ENCODE results near the gene RAB14.
"Not testable (repeated sequence)": the region's sequence is repeated elsewhere in the genome, so short reads cannot be mapped to it uniquely, and the experiment has no call there.

The RAB14 gene

DNA sequence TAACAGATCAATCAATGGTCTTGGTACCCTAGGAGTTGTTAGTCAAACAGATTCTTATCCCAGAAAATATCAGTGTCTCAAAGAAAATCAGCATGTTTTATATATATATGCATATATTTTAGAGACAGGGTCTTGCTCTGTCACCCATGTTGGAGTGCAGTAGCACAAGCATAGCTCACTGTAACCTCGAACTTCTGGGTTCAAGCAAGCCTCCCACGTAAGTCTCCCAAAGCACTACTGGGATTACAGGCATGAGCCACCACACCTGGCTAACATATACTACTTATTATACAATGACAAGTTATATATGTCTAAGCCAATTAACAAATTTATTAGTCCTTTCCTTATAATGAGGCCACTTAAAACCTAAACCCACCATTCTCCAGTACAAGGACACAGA, 10.4 kb downstream of the RAB14 start:
- no peak for DNase-seq (ENCODE audit: low spot score)

DNA sequence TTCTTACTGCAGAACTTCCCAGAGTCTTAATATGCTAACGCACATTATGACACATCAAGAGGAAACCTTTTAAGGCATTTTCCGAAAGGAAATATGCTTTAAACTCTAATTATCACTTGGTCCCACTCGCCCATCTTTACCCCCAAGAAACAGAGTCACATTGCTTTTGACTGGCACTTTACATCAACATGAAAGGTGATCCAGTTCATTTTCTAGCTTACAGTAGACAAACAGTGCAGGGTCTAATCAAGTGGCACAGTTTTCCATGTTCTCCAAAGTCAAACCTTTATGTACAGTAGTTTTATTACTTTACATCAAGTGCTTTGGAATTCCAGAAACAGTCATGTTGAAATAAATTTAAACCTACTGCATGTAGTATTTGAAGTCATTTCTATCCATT, 12.0 kb downstream of the RAB14 start:
- DNase-seq (ENCODE audit: low spot score), result no peak

DNA sequence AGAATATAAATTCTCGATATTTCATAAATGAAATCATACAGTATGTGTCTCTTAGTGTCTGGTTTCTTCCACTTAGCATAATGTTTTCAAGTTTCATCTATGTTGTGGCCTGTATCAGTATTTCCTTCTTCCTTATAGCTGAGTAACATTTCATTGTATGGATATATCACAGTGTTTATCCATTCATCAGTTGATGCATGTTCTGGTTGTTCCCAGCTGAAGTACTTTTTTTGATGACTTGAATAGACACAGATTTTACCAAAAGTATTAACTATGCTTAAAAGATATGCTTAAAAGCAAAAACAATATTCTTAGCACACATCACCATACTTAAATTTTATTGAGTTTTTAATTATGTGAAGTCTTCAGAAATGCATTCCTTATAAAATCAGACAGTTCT, 12.7 kb downstream of the RAB14 start:
- DNase-seq (ENCODE audit: low spot score), result no peak

DNA sequence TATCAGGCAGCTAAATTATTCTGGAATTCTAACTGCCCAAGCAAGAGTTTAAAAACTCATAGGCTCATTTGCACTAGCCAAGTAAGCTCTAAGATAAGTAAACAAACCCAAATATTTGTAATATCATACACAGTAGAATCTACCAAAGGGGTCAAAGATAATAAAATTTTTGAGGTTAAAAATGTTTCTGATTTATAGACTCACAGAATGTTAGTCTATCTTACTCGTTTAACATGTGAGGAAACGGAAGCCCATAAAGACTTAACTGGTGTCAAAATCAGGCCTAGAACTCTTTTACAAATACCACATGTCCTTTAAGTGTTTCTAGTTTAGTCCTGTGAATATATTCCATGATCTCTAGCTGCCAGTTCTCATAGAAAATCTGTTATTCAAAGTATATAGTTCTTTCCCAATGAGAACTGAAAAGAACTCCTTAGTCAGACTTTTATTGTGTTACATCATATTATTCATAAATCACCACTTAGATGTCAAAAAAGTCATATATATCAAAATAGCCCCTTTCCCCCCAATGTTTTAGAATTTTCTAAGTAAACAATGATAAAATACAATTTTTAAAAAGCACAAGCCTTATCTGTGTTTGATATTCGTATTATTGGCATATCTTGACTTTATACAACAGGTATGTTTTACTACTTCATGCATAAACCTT, 13.9 kb downstream of the RAB14 start:
- no peak for DNase-seq (ENCODE audit: low spot score)

DNA sequence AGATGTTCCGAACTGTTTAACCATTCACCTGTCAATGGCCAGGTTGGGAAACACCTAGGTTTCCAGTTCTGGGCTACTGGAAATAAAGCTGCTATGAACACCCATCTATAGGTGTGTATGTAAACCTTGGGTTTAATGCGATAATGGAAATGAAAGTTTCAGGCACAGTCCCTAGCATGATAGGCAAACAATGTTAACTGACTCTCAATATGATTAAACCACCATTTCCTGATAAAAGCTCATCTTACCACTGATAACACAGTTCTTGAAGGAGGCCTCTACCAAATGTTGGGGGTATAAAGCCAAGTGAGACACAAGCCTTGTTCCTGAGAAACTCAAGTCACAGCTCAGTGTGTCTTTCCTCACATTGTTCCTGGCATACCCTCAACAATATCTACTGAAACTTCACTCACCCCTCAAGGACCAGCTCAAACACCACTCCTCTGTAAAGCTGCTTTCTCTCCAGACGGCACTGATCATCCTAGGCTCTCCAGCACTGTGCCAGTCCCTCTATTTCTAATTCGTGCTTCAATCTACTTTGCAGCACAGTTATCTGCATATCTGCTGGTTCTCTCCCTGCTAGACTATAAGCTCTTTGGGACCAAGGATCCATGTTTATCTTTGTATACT, 15.8 kb downstream of the RAB14 start:
- no peak for DNase-seq (ENCODE audit: low spot score)

DNA sequence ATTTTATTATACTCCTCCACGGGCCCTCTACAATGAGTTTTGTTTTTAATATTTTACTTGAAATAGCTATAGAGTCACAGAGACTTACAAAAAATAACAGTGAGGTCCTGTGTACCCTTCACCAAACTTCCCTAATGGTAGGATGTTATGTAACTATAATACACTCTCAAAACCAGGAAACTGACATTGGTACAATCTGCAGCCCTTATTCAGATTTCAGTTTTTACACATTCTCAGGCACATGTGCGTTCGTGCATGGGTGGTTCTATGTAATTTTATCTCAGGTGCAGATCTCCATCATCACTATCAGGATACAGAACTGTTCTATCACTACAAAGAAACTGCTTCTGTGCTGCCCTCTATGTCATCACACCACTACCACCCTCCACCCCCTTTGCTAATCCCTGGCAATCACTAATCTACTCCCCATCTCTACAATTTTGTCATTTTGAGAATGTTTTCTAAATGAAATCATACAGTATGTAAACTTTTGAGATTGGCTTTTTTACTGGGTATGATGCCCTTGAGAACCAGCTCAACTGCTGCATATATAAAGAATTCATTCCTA, 16.4 kb downstream of the RAB14 start:
- no peak for DNase-seq (ENCODE audit: low spot score)

DNA sequence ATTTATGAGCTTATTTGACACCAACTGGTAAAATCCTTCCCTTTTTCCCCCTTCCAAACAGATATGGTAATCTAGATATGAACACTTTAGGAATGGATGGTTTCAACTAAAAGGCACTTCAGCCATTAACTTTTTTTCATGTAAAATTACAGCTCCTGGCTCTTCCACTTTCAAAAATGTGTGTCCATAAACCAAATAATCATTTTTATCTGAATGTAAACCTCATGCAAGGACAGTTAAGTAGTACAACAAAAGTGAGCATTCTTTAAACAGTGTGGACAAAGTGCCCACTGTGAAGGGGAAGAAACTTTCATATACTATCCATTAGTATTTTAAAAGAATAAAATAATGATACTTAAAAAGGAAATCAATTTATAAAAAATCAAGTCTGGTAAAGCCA, 17.2 kb downstream of the RAB14 start:
- DNase-seq (ENCODE audit: low spot score), result no peak

DNA sequence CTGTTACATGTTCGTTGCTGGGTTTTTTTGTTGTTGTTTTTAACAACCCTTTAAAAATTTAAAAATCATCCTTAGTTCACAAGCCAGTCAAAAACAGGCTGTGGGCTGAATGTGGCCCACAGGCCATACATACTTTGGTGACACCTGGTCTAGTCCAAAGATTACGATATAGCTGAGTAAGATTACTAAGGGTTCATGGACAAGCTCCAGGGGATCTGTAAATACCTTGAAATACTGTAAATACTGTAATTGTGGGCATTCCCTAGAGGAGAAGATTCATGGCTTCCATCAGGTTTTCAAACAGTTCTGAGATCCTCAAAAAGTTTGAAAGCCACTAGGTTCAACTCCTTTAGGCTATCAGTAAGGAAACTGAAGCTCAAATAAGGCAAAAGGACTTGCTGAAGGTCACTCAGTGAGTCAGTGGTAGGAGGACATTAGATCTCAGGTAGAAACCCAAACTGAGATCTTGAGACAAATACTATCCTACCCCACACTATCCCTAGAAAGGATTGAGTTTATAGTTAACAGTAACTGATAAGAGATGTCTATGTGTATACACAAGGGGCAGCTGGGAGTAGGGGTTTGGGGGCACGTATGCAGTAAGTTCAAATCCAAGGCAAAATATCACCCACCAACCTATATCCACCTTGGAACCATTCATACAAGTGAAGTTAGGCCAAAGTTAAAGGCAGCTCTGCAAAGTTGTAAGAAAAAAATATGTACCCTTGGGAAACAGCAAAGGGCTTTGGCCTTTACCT, 17.8 kb downstream of the RAB14 start:
- no peak for DNase-seq (ENCODE audit: low spot score)

DNA sequence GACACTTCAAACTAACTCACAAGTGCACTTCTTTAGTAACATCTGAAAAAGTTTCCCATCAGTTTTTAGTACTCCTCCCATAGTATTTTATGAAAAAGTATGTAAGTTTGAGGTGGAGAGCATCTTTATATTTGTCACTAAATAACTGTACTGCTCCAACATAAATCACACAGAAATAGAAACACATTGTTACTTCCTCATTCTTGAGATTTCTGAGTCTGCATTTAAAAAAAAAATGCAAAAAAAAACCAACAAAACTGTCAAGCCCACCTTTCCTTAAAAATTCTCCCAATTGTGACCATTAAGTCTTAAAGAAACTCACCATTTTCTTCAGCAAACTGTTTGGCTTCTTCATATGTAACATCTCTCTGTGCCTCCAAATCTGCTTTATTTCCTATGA, 18.7 kb downstream of the RAB14 start:
- DNase-seq (ENCODE audit: low spot score), result no peak

DNA sequence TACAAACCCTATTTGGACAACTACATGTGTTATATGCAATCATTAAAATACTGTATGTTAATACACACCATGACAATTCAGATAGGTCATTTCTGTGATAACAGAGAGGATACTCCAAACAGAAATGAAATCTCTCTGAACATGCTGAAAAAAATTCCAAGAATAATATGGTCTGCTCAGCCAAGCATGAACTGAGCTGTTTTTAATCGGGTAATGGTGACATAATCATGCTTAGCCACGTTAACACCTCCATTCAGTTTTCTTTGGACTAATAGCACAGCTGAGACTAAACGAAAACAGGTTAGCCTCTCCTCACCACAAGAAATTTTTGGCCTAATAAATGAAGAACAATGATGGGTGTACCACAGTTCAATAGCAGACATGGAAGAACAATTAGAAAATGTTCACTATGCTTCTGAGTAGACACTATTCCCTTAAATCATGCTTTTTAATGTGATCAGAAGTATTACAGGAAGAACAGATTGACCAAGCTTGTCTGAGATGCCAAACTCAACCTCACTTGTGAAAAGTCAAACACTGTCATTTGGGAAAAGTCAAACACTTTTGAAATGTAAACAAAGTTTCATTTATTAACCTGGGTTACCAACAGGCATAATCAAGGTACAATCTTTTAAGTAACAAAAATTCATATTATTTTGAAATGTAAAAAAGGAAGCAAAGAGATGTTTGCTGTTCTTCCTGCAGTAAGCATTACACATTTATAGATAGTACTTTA, 19.4 kb downstream of the RAB14 start:
- no peak for DNase-seq (ENCODE audit: low spot score)

DNA sequence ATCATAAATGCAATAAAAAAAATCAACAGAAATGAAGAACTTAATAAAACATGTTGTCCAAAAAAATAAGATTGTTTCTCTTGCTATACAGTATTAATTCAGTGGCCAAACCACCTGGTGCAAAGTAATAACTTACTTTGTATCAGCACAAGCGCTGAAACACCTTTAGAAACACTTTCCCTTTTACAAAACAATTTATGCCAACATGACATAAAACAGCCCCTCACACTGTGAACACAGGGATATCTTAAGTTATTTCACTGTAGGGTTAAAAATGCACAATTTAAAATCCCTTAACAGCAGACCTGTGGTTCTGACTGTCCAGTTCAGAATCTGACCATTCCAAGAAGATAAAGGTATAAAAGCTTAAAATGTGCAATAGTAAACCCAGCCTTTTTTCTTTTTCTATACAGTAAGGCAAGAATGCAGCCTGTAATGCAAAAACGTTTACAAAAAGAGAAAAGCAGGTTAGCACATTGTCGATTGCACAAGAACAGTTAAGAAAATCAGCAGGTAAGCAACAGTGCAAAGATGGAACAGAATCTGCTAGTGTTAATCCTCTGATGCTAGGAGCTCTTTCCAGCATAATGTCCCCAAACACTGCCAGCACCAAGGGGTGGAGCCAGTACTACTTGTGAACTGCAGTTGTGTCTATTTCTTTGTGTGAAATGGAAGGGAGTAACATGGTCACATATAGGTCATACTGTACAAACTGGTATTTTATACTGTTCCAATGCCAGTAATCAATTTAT, 21.6 kb downstream of the RAB14 start:
- DNase-seq (ENCODE audit: low spot score), result no peak

DNA sequence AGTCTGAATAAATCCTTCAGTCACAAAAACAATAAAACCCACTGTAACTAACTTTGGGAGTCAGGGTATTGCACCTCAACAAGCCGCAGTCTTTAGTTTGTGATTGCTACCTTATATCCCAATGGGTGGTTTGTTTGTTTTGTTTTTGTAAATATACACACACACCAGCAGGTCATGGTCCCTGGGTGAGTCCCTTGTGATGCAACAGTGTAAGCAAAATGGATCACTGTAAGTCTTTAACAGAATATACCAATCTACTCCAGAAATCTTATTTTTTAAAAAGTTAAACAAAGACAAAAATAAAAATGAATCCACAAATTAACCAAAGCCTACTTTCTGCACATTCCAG, 22.3 kb downstream of the RAB14 start:
- not testable (repeated sequence) for DNase-seq (ENCODE audit: low spot score)

DNA sequence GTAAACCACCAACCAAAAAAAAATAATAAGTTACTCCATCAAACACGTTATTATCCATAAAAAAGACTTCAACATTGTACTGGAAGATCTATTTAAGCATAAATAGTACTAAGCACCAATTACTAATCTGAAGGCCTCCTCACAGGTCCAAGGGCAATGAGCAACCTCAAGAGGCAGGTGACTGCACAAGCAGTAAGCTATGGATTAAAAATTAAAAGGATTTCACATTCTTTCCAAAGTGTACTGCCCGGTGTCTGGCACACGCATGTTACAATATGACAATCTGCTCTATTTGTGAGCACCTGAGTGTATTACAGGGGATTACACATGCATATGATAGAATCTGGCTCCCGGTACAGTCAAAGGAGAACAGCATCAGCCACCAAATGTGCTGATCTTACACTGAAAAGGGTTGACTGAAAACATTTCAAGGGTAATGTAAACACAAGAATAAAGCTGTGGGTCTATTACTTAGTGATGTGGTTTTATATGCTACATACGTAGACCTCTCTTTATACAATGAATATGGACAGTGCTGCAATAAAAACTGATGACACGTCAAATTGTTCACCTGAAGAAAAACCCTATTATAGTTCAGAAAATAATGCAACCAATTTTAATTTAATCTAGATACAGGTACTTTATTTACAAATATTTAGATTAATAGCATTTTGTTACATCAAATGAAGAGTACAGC, 22.8 kb downstream of the RAB14 start:
- no peak for DNase-seq (ENCODE audit: low spot score)

DNA sequence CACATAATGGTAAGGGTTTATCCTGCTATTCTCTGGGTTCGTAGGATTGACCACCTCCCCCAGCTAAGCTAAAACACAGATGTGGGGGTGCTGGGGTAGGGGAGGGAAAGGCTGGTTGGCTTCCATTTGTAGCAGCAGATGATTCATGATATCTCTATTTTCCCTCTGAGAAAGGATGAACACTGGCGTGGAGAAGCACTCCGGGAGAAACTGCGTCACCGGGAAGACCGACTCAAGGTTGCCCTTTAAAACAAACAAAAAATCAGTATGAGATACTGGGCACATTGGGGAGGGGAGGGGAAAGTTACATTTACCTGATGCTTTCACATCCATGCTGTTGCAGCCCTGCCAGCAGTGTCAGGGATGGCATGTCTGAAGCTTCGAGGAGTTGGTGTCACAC, 28.2 kb downstream of the RAB14 start:
- DNase-seq (ENCODE audit: low spot score), result no peak

DNA sequence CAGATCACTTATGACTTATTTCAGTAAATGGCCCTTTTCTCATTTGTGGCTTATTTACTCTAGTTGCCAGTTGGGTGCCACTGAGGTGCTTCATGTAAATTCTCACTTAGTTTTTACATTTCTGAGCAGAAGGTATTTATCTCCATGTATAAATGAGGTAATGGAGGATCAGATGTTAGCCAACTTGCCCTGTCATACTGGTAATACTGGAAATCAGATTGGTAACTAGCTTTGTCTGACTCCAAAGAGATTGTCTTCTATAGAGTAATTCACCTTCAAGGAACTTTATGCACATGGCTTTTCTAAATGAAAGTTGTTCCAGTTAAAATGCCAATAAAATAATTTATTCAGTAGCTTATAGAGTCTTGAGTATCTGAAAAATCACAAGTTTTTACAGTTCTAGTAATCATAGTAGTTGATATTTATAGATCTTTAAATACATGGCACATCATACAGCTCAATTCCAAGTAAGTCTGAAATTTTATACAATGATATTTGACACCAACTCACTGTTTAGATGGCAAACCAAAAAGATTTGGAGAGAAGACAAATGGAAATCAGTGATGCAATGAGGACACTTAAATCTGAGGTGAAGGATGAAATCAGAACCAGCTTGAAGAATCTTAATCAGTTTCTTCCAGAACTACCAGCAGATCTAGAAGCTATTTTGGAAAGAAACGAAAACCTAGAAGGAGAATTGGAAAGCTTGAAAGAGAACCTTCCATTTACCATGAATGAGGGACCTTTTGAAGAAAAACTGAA, 28.8 kb downstream of the RAB14 start:
- DNase-seq (ENCODE audit: low spot score), result no peak

DNA sequence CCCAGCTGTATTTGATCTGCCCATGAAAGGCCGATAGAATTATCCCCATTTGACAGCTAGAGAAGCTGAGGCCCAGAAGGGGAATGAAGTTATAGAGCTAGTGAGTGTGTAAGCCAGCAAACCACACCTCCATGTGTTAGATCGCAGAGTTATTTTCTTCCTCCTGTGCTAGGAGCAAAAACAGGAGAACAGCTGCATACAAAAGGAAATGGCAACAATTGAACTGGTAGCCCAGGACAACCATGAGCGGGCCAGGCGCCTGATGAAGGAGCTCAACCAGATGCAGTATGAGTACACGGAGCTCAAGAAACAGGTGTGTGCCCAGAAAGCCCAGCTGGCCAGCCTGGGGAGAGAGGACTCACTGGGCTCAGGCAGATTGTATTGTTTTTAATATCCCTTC, 30.4 kb downstream of the RAB14 start:
- DNase-seq (ENCODE audit: low spot score), result no peak

DNA sequence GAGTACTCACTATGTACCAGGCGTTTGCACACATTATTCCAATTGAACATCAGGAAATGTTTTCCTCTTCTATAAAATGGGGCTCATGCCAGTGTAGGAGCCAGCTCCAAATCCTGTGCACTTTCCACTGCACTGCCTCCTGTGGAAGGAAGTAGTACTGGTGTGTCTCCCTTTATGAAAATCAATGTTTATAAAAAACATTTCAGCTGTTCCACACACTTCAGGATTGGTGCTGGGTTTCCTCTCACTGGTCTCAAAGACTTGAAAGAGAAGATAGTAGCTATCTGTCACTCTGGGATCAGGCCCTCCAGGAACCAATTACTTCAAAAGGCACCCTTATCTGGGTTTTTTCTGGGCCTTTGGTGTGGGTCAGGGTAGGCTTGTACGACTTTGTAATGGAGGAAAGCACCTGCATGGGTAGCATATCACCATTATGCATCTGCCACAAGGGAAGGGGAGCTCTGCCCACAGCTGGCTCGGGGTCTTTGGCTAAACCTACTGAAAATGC, 32.5 kb downstream of the RAB14 start:
- DNase-seq (ENCODE audit: low spot score), result no peak

DNA sequence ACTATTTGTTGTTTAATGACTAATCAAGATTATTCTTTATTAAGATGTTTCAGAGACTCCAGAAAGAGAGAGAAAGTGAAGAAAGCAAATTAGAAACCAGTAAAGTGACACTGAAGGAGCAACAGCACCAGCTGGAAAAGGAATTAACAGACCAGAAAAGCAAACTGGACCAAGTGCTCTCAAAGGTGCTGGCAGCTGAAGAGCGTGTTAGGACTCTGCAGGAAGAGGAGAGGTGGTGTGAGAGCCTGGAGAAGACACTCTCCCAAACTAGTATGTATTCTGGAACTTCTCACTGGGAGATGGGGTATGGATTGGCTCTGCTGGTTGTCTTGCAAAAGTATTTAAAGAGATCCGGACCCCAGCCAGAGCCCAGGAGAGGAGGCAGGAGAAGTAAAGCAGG, 33.6 kb downstream of the RAB14 start:
- DNase-seq (ENCODE audit: low spot score), result no peak

DNA sequence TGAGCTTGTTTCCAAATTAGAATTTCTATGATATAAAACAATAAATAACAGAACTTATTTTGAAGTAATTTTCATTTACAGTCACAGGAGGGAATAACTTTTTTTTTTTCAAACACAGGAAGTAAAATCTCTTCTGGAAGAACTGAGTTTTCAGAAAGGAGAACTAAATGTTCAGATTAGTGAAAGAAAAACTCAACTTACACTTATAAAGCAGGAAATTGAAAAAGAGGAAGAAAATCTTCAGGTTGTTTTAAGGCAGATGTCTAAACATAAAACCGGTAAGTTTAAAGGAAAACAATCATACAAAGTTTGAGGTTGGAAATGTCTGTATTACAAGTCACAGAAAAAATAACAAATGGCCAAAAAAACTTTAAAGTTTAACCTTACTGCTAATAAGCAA, 41.6 kb downstream of the RAB14 start:
- no peak for DNase-seq (ENCODE audit: low spot score)

DNA sequence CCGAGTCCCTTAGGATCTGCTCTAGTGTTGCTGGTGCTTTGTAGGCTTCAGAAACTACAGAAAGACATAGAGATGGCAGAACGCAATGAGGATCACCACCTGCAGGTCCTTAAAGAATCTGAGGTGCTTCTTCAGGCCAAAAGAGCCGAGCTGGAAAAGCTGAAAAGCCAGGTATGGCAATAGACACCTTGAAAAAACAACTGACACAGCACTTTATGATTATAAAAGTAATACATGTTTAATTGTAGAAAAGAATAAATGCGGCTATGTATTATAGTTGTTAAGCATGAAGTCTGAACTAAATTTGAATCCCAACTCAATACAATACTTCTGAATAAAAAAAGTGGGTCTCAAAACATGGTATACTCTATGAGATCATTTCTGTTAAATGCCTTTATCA, 43.7 kb downstream of the RAB14 start:
- DNase-seq (ENCODE audit: low spot score), result no peak
